Glomerular endothelial cell (primary cell): ENCODE data around the gene C3. TPM values are rescaled to one million over a fixed set of nuclear protein-coding genes. Genes with fewer than 3 reads are reported as not detected.

ENCODE experiments used
- DNase-seq: peaks from one replicate; pipeline ENCODE4 v3.0.0-alpha.2; 2011; ENCODE audit warnings: low read depth, low spot score; ENCODE audit errors: extremely low read depth
- total RNA-seq: library from RNA; depleted of rRNA; stranded (reverse); fragments of >200 nt; gene quantifications from 2 replicates; pipeline ENCODE4 v1.2.3, GENCODE V29; 2015

C3 gene
- total RNA-seq, 1 donor from 2014 or later: 1.5 TPM

DNA sequence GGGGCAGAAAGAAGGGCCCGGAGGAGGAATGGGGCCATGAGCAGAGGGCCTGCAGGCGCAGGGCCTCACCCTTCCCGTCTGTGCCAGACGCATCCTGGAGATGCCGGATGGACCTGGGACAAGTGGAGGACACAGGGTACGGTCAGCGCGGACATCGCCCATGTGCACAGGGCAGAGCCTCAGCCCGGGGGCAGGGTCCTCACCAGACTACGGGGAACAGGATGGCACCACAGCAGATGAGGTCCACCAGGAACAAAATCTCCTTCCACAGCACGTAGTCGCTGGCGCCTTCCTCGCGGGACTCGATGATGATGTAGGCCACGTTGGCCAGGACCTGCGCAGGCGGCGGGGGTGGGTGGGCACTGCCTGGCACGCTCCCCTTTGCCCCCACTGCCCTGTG, 11.4 kb upstream of the C3 start:
- no peak for DNase-seq

DNA sequence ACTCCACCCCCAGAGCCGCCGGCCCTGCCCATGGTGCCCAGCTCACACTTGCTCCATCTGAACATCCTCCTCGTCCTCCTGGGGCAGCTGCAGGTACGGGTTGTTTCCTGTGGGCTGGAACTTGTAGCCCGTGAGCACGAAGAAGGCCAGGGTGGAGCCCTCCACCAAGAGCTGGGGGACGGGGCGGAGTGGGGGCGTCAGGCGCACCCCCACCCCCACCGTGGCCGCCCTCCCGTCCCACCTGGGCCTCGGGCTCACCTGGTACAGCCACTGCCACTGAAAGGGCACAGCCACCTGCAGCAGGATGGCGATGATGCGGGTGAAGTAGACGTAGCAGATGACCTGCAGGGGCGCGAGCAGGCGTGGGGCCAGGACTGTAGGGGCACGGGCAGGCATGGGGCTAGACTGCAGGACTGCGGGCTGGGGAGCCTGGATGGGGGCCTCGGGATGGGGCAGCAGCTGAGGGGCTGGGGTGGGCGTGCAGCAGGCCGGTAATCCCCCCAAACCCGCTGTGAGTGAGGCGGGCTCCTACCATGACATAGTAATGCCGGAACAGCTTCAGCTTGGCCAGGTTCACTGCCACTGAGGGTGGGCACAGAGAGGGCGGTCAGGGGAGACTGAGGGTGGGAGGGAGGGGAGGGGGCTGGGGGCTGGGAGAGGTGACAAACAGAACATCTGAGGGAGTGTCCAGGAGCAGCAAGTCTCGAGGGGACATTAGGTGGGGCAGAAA, 10.7 kb upstream of the C3 start:
- DNase-seq: no peak

DNA sequence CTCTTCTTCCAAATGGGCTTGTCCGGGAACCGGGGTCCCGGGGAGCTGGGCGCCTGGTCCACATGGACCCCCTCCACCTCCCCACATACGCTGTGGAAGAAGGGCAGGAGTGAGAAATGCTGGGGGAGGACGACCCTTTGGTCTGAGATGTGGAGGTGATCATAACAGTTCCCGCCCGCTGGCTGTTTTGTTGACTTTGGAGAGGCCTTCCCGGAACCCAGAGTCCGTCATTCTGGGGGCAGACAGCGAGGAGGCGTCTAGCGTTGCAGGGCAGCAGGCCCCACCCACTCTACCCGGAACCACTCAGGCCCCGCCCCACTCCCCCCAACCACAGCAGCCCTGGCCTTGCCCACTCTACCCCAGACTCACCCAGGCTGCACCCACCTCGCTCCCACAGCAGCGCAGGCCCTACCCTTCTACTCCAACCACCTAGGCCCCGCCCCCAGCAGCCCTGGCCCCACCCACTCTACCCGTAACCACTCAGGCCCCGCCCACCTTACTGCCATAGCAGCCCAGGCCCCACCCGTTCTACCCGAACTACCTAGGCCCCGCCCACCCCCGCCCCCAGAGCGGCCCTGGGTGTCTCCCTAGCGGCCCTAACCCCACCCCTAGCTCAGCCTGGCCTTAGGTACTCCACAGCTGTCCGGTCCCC, 9.8 kb upstream of the C3 start:
- no peak for DNase-seq

DNA sequence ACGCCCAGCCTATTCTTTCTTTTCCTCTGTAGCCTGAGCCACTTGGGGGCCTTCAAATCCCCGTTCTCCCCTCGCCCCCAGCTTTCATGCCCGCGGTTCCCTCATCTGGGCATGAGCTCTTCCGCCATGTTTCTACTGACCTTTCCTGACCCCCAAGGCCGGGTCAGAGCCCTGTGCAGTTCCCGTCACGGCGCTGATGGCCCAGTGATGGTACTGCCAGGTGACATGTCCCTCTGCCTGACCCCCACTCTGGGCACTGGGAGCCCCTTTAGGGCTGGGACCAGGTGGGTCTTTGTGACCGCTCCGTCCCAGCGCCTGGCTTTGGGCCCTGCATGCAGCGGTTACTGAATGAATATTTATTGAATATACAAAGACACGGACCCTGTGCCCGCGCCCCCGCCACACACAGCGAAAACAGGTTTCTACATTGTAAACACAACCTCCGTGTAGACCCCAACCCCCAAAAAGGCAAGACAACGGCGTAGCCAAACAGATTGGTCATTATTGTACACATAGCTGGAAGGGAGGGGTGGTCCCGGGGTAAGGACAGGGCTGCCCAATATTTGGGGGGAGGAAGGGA, 9.2 kb upstream of the C3 start:
- no peak for DNase-seq

DNA sequence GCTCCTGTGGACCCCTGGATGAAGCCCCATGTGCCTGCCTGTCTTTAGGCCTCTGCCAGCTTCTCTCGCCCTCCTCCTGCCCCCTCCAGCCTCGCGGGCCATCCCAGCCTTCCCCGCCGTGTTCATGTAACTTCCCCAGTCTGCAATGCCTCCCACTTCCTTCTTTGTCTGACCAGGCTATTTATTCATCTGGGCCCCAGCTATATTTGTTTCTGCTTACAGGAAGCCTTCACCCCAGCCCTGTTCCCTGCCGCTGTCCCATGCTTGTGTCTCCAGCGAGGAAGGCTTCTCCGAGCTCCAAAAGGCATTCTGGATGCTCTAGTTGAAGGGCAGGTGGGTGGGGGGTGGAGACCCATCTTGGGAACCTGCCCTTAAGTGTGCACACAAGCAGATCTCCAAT, 7.9 kb upstream of the C3 start:
- no peak for DNase-seq

DNA sequence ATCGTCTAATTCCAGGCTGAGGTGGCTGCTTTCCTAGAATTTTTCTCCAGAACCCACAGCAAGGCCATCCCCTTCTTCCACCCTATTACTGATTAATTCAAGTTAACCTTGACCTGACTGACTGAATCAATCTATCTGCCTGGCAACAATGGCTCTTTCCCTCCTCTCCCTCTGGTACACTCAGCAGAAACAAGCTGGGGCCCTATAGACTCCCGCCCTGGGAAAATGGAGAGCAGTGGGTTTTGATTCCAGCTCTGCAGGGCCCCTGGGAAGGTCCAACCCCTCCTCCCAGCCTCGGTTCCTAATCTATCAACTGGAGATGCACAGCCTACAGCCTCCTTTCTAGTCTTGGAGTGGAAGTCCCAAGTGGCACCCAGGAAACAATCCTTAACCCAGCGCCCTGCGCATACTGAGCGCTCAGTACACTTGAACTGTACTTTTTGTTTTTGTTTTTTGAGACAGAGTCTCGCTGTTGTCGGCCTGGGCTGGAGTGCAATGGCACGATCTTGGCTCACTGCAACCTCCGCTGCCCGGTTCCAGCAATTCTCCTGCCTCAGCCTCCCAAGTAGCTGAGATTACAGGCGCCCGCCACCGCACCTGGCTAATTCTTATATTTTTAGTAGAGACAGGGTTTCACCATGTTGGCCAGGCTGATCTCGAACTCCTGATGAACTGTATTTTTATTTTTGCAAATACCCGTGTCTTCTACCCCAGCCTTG, 5.2 kb upstream of the C3 start:
- DNase-seq: no peak

DNA sequence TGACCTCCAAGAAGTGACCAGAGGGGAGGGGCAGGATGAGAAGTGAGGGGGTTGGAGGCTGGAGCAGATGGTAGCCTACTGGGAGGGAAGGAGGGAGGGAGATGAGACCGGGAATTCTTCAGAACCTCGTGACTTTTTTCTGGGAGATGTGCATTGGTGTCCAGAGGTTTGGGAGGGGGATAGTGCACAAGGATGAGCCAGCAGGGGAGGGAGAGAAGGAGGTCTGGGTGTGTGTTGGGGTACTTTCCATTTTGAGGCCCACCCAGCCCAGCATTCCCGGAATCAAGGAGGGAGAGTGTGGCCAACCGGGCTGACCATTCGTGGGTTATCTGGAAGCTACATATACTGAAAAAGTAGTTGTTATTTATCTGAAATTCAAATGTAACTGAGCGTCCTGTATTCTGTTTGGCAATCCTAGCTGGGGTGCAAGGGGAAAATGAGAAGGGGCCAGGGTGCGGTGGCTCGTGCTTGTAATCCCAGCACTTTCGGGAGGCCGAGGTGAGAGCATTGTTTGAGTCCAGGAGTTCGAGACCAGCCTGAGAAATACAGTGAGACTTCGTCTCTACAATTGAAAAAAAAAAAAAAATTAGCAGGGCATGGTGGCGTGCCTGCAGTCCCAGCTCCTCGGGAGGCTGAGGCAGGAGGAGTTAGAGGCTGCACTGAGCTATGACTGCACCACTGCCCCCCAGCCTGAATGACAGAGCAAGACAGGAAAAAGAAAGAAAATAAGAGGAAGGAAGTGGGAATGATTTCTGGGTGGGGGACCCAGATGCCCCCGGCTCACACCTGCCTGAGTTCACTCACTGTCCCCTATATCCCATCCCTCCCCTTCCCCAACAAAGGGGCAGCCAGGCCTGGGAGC, 4.4 kb upstream of the C3 start:
- DNase-seq: no peak

DNA sequence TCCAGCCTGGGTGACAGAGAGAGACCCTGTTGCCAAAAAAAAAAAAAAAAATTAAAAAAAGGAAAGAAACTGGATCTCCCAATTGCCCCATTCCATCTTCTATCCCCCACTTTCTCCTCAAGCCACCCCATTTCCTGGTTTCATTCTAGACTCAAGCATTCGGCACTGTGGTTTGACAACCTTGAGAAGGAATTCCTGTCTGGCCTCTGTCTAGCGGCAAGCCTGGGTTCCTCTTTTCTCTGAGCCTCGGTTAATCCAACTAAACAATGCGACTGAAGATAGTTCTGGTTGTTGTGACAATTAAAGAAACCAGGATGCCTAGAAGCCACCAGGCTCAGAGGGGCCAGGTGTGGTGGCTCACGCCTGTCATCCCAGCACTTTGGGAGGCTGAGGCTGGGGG, 3.3 kb upstream of the C3 start:
- no peak for DNase-seq

DNA sequence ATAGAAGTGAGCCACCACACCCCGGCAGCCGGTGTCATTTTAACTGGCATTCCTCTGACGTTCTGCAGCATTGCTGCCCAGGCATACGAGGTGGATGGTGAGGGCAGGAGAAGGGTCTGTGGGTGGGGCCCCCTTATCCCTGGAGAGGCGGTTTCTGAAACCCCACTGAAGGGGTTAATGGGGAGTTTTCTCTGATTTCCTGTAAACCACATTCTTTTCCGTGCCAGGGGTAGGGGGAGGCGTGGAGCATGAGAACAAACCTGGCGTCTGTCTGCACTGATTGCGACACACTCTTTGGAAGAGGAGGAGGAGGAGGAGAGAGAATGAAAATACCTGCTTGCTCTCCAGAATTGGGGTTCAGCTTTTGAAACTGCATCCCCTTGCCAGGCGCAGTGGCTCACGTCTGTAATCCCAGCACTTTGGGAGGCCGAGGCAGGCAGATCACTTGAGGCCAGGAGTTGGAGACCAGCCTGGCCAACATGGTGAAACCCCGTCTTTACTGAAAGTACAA, 2.7 kb upstream of the C3 start:
- DNase-seq: no peak

DNA sequence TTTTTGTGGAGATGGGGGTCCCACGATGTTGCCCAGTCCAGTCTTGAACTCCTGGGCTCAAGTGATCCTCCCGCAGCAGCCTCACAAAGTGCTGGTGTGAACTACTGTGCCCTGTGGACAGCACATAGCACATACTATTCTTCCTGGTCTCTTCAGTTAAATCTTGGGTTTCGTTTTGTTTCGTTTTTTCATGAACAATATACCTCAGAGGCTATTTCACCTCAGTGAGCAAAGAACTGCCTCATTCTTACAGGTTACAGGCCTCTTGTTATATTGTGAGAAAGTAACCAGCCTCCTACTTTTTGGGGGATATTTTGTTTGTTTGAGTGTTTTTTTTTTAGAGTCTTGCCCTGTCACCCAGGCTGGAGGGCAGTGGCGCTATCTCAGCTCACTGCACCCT, 1.3 kb upstream of the C3 start:
- DNase-seq: no peak

DNA sequence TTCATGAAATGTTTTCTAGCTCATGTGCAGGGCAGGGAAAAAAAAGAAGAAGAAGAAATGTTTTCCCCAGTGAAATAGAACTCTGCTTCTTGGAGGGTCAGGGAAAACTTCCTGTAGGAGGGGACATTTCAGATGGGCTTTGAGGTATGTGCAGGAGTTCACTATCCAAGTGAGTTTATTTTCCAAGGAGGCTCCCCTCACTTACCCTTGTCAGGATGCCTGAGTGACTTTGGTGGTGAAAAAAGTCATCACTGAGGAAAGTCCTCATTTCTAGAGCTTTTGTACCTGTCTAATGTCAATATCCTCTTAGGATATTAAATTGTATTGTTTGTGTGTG, 656 bp upstream of the C3 start:
- DNase-seq: no peak

DNA sequence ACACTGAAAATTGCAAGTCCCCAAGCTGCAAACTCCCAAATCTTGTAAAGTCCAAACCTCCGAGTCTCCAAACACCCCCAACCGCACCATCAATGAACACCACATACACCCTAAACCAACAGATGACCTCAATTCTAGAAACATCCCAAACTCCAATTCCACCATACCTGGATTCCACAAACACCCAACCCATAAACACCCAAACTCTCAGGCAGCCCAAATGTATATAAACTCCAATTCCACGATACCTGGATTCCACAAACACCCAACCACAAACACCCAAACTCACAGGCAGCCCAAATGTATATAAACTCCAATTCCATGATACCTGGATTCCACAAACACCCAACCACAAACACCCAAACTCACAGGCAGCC, 470 bp downstream of the C3 start:
- DNase-seq: no peak

DNA sequence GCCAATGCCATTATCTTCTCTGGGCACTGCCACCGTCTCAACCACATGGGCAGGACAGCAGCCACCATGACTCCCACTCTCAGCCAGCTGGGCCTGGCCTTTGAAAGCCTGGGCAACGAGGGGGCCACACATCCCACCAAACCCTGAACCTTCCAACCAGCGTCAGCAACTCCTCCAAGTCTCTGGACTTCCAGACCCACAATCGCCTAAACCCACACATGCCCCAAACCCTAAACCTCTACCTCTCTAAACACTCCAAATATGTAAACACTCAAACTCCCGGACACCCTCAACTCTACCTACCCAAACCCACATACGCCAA, 949 bp downstream of the C3 start:
- no peak for DNase-seq

DNA sequence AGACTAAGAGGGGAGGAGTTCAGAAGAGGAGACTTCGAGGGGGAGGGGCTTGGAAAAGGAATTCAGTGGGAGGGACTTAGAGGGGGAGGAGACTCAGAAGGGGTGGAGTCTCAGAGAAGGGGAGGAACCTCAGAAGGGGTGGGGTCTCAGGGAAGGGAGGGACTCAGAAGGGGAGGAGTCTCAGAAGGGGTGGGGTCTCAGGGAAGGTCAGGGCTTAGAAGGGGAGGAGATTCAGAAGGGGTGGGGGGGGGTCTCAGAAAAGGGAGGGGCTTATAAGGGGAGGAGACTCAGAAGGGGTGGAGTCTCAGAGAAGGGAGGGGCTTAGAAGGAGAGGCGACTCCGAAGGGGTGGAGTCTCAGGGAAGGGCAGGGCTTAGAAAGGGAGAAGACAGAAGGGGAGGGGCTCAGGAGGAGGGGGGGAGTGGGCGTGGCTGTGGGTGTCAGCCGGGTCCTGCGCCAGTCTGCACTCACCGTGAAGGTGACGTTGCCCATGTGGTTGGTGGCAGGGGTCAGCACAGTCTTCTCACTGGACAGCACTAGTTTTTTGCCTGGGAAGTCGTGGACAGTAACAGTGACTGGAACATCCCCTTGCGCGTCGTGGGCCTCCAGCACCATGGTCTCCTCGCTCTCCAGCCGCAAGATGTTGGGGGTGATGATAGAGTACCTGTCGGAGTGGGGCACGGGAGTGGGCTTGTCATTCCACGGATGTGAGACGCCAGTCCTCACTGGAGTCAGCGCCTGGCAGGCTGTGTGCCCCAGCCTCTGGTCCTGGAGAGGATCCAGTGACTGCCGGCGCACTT, 1.5 kb downstream of the C3 start:
- no peak for DNase-seq

DNA sequence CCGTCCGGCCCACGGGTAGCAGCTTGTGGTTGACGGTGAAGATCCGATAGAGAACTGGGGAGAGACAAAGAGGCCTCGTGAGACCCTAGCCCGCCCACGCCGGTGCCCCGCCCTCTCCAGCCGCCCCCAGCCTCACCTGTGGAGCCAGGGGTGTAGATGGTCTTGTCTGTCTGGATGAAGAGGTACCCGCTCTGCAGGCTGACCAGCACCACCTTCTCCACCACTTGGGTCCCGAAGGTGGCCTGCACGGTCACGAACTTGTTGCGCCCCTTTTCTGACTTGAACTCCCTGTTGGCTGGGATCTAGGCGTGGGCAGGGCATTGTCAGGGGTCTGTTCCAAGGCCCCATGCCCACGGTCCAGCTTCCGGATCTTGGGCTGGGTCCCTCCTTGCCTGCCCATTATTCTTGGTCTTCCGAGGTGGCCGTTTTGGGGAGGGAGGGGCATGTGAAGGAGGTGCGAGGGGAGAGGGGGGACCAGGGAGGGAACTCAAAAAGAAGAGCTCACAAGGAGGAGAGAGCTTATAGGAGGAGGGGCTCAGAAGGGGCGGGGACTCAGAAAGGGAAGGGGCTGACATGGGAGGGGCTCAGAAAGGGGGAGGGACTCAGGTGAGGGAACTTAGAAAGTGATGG, 2.2 kb downstream of the C3 start:
- no peak for DNase-seq

DNA sequence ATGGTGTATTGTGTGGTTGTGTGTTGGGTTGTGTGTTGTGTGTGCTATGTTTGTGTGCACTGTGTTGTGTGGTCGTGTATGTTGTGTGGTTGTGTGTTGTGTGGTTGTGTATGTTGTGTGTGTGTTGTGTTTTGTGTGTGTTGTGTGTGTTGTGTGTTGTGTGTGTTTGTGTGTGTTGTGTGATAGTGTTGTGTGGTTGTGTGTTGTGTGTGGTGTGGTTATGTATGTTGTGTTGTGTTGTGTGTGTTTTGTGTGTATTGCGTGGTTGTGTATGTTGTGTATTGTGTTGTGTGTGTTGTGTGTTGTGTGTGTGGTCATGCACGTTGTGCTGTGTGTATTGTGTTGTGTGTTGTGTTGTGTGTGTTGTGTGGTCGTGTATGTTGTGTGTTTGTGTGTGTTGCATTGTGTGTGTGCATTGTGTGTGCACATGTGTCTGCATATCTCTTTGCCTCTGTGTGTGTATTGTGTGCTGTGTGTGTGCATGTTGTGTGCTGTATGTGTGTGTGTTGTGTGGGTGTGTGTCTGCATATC, 2.9 kb downstream of the C3 start:
- DNase-seq: no peak

DNA sequence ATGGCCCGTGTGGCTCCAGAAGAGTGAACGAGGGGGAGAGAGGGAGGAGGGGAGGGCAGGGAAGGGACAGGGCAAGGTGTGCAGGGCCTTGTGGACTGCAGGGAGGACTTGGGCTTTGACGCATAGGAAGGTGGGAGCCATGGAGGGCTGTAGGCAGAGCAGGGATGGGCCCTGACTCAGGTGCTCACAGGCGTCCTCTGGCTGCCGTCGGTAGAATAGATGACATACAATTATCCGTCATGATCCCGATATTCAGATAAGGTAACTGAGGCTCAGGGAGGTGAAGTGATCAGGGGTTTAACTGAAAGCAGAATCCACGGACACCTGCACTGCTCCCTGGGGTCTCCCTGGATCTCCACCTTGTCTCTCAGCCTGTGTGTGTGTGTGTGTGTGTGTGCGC, 3.4 kb downstream of the C3 start:
- no peak for DNase-seq

DNA sequence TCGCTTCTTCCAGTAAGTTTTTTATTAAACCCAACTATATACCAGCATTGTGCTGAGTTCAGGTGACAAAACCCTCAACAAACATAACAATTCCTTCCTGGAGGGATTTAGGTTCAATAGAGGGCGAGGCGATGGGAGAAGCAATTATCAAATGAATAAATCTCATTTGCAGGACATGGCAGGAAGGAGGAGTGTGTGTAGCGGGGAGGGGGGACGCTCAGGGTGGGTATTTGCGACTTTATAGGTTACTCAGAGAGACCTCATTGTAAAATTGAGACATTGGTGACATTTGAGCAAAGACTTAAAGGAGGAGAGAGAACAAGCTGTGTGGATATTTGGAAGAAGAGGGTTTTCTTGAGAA, 3.9 kb downstream of the C3 start:
- DNase-seq: no peak

DNA sequence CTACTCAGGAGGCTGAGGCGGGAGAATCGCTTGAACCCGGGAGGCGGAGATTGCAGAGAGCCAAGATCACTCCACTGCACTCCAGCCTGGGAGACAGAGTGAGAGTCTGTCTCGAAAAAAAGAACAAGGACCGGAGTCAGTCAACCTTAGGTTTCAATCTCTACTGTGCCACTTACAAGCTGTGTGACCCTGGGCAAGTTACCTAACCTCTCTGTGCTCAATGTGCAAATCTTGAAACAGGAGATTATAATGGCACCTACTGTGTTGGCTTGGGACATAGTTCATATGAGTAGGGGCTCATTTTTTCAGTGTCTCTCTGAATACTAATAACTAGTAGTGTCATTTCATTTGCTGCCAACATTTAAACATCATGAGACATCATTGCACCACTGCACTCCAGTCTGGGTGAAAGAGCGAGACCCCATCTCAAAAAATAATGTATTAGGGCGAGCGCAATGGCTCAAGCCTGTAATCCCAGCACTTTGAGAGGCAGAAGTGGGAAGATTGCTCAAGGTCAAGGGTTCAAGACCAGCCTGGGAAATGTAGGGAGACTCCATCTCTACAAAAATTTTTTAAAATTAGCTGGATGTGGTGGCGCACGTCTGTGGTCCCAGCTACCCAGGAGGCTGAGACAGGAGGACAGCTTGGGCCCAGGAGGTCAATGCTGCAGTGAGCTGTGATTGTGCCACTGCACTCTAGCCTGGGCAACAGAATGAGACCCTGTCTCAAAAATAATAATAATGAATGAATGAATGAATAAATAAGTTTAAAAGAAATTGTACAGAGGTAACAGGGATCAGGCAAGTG, 5.5 kb downstream of the C3 start:
- no peak for DNase-seq
